Measurements from ENCODE around the gene THOP1.

DNA sequence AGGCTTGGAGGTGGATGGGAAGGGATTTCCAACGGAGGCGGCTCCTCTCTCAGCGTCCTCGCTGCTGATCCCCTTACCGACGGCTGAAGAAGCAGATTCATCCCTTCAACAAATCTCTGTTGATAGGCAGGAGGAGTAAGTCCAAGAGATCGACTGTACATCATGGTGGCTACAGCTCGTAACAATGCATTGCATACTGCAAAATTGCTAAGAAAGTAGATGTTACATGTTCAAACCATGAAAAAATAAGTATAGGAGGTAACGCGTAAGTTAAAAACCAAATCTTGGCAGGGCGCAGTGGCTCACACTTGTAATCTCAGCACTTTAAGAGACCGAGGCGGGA is 45.0 kb upstream of the THOP1 start:
- TF ChIP-seq, protein P1, sequence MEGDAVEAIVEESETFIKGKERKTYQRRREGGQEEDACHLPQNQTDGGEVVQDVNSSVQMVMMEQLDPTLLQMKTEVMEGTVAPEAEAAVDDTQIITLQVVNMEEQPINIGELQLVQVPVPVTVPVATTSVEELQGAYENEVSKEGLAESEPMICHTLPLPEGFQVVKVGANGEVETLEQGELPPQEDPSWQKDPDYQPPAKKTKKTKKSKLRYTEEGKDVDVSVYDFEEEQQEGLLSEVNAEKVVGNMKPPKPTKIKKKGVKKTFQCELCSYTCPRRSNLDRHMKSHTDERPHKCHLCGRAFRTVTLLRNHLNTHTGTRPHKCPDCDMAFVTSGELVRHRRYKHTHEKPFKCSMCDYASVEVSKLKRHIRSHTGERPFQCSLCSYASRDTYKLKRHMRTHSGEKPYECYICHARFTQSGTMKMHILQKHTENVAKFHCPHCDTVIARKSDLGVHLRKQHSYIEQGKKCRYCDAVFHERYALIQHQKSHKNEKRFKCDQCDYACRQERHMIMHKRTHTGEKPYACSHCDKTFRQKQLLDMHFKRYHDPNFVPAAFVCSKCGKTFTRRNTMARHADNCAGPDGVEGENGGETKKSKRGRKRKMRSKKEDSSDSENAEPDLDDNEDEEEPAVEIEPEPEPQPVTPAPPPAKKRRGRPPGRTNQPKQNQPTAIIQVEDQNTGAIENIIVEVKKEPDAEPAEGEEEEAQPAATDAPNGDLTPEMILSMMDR (IDR thresholded peaks at IDR 0.05; ENCODE audit: low read length) = no peak
- no peak for TF ChIP-seq EZH2 (IDR thresholded peaks at IDR 0.05; ENCODE audit: borderline replicate concordance, low read length)
